ENCODE results near the gene GTF3C1.
"Not testable (repeated sequence)": the region's sequence is repeated elsewhere in the genome, so short reads cannot be mapped to it uniquely, and the experiment has no call there.

Gene GTF3C1

GRCh38 chr16:27447301-27447700, 102.4 kb downstream of the GTF3C1 start:
- in situ Hi-C loops (cut with MboI; ENCODE audit: low sequenced_read_pairs): no loop called here

DNA sequence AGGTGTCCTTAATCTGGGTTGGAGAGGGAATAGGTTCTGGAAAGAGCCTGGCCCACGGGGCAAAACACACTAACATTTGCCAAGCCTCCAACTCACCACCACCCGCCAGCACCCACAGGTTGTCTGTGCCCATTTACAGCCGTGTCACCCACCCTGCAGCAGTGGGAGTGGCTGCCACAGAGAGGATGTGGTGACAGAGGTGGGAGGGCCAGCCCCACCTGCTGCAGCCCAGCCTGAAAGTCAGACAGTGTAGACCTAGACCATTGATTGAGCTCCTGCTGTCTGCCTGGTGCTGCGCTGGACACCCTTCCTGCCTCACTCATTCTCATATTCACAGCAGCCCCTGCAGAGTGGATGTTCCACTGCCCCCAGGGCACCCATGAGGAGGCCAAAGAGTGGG, 103.0 kb downstream of the GTF3C1 start:
- in situ Hi-C loops (cut with MboI; ENCODE audit: low sequenced_read_pairs): no loop called here

DNA sequence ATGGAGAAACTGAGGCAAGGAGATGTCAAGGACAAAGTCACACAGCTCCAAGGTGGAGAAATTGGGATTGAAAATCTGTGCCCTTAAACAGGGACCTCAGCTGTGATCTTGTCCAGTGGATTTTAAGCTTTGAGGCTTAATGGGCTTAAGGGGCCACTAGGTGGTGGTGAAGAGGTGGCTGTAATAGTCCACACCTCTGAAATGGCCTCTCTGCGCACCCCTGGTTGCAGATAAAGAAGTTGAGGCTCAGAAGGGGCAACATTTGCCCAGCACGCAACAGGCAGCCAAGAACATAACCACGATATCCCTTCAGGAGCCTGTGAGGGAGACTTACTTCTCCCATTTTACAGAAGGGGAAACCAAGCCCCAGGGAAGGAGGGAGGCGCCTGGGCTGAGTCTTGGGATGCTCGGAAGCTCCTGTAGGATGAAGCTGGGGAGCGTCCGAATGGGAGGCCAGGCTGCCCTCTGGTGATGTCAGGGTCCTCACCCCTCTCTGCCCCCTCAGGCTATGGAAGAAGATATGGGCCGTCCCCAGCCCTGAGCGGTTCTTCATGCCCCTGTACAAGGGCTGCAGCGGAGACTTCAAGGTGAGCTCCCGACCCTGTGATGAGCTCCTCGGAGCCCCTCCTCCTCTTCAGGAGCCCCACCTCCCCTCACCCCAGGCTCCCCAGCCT, 104.1 kb downstream of the GTF3C1 start:
- in situ Hi-C loops (cut with MboI; ENCODE audit: low sequenced_read_pairs): no loop called here

DNA sequence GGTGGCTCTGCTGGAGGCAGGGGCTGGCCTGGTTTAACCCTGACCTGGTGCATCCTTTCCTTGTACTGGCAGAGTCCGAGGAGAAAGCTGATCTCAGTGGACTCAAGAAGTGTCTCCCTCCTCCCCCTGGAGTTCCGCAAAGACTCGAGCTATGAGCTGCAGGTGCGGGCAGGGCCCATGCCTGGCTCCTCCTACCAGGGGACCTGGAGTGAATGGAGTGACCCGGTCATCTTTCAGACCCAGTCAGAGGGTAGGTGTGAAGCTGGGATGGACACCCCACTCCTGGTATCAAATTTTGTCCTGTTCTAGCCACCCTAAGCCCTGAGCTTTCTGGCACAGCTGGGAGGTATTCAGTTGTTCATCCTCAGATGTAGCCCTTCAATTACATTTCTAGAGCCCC, 105.2 kb downstream of the GTF3C1 start:
- in situ Hi-C loops (cut with MboI; ENCODE audit: low sequenced_read_pairs): no loop called here

DNA sequence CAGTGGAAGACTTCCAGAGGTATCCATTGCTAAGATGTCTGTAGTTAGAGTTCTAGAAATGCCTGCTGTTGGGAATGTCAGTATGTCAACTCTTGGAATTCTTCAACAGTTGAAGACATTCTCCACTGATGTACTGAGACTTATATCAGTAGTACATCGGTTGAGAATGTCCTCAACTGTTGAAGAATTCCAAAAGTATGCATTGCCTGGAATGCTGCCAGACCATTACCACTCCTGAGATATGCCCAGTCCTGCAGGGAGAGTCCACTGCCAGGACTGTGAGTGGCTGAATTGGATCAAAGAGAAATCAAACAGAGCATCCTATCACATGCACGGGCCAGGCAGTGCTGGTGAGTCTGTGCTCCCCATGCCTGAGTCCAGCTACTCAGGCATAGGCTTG, 105.7 kb downstream of the GTF3C1 start:
- in situ Hi-C loops (cut with MboI; ENCODE audit: low sequenced_read_pairs): no loop called here

GRCh38 chr16:27441998-27442397, 107.7 kb downstream of the GTF3C1 start:
- in situ Hi-C loops (cut with MboI; ENCODE audit: low sequenced_read_pairs): no loop called here

GRCh38 chr16:27441276-27441675, 108.4 kb downstream of the GTF3C1 start:
- in situ Hi-C loops (cut with MboI; ENCODE audit: low sequenced_read_pairs): no loop called here

DNA sequence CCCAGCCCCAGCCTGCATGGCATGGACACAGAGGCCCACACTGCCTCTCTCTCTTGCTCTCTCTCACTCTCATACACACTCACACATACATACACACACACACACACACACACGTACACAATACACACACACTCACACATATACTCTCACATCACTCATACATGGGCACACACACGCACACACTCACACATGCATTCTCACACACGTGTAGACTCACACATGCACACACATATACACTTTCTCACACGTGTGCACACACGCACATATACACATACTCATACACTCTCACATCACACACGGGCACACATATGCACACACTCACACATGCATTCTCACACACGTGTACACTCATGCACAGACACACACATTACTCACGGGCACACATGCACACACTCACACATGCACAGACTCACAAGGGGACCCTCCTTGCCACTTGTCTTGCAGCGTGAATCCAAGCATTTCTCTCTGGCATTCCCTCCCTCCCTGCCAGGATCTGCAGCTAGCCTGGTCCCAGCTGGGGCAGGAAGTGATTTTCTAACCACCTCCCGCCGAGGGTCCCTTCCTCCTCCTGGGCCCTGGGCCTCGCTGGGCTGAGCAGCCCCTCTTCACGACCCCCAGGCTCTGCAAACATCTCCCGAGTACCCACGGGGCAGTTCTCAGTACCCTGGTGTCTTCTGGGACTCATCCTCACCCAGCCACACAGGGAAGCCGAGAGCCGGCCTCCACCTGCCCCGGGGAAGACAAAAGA, 110.3 kb downstream of the GTF3C1 start:
- in situ Hi-C loops (cut with MboI; ENCODE audit: low sequenced_read_pairs): no loop called here

- in situ Hi-C loops (cut with MboI; ENCODE audit: low sequenced_read_pairs): no loop called here
Observed at GRCh38 chr16:27437946-27438345, 111.8 kb downstream of the GTF3C1 start.

DNA sequence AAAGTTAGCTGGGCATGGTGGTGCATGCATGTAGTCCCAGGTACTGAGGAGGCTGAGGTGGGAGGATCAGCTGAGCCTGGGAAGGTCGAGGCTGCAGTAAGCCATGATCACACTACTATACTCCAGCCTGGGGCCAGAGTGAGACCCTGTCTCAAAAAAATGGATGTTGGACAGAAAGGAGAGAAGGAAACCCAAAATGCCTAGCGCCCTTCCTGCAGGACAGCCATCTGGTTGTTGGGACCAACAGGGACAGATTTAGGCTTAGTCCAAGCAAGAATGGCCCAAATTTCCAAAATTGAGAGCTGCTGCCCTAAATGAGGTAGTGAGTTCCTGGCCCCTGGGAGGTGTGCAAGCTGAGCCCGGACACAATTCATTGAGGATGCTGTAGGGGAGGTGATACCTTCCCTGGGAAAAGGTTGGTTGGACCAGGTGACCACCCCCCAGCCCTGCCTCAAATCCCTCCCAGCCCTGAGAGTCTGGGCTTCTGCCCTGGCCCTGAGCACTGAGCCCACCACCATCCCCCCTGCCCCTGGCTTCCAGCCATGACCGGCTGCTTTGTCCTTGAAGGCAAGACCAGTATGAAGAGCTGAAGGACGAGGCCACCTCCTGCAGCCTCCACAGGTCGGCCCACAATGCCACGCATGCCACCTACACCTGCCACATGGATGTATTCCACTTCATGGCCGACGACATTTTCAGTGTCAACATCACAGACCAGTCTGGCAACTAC, 112.6 kb downstream of the GTF3C1 start:
- in situ Hi-C loops (cut with MboI; ENCODE audit: low sequenced_read_pairs): no loop called here

DNA sequence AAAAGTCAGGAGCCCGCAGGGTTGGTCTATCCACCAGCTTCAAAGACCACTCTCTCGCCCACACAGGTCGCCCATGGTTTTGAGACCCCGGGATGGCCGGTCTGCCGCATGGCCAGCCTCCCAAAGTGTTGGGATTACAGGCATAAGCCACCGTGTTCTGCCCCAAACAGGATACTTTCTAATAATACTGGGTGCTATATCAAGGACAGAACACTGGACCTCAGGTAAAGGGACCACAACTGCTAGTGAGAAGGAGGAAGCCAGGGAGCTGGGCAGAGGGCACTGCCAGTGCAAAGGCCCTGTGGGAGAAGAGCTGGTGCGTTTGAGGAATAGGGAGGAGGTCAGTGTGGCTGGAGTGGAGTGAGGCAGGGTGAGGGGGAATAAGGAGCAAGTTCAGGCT, 113.6 kb downstream of the GTF3C1 start:
- in situ Hi-C loops (cut with MboI; ENCODE audit: low sequenced_read_pairs): no loop called here

- in situ Hi-C loops (cut with MboI; ENCODE audit: low sequenced_read_pairs): not testable (repeated sequence)
Observed at GRCh38 chr16:27435146-27435545, 114.6 kb downstream of the GTF3C1 start.

GRCh38 chr16:27434141-27435051, 115.3 kb downstream of the GTF3C1 start:
- in situ Hi-C loops (cut with MboI; ENCODE audit: low sequenced_read_pairs): no loop called here

GRCh38 chr16:27433636-27434035, 116.1 kb downstream of the GTF3C1 start:
- in situ Hi-C loops (cut with MboI; ENCODE audit: low sequenced_read_pairs): no loop called here

DNA sequence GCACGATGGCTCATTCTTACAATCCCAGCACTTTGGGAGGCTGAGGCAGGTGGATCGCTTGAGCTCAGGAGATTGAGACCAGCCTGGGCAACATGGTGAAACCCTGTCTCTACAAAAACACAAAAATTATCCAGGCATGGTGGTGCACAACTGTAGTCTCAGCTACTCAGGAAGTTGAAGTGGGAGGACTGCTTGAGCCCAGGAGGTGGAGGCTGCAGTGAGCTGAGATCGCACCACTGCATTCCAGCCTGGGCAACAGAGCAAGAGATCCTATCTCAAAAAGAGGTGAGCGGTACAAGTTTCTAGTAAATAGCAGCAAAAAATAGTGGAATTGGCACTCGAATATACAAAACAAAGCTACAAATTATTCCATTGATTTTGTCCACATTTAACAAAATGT, 116.5 kb downstream of the GTF3C1 start:
- in situ Hi-C loops (cut with MboI; ENCODE audit: low sequenced_read_pairs): not testable (repeated sequence)

- in situ Hi-C loops (cut with MboI; ENCODE audit: low sequenced_read_pairs): no loop called here
Observed at GRCh38 chr16:27432558-27432957, 117.2 kb downstream of the GTF3C1 start.

DNA sequence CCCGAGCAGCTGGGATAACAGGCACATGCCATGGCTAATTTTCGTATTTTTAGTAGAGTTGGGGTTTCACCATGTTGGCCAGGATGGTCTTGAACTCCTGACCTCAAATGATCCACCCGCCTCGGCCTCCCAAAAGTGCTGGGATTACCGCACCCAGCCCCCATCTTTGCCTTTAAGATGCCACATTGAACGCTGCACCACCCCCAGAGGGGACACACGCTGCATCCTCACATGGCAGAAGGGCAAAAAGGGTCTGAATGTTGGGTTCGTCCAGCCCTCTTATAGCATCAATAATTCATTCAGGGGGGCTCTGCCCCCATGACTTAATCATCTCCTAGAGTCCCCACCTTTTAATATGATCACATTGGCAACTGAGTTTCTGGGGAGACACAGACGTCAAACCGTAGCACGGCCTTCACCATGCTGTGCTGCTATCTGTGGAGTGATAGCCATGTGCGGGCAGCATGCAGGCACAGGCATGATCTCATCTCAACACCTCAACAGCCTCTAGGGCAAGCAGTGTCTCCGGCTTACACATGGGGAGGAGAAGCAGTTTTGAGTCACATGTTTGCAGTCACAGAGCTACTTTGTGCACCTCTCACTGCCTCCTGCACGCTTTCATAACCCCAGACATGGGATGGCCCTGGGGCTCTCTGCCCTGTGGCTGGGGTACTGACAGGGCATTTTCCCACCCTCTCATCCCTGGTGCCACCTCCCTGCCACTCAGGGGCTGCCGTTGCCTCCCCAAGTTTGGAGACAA, 117.8 kb downstream of the GTF3C1 start:
- in situ Hi-C loops (cut with MboI; ENCODE audit: low sequenced_read_pairs): no loop called here

GRCh38 chr16:27430923-27431484, 118.7 kb downstream of the GTF3C1 start:
- in situ Hi-C loops (cut with MboI; ENCODE audit: low sequenced_read_pairs): no loop called here

- in situ Hi-C loops (cut with MboI; ENCODE audit: low sequenced_read_pairs): no loop called here
Observed at GRCh38 chr16:27430512-27430911, 119.2 kb downstream of the GTF3C1 start.

- in situ Hi-C loops (cut with MboI; ENCODE audit: low sequenced_read_pairs): no loop called here
Observed at GRCh38 chr16:27429981-27430441, 119.7 kb downstream of the GTF3C1 start.
